IMR-90 (cell line): Measurements from ENCODE around the gene ATP1B3. TPM values are rescaled to one million over a fixed set of nuclear protein-coding genes. Genes with fewer than 3 reads are reported as not detected.

Source experiments
- ATAC-seq: fragments of 200-7000 bp; cut with Tn5 transposase; 2 replicates; pipeline ENCODE4 v1.9.1; 2020; ENCODE audit warnings: low read depth, mild to moderate bottlenecking, moderate library complexity
- BruUV-seq: library from RNA; stranded (reverse); fragments of 400-500 nt; replicated peaks from 2 replicates; lab custom pipeline; 2021; lab: Mats Ljungman, UMichigan
- CTCF ChIA-PET: fragments of 300-600 bp; formaldehyde crosslinking; extraction: SDS; loops from one replicate; lab custom pipeline; 2021; ENCODE audit warnings: antibody characterized with exemption; lab: Yijun Ruan, JAX
- POLR2A ChIA-PET: fragments of 300-600 bp; sonication (Branson Sonifier 250); formaldehyde crosslinking; loops from one replicate; lab custom pipeline; 2022; ENCODE audit warnings: antibody characterized with exemption; ENCODE audit not compliant: unreplicated experiment; lab: Charles Lee
- DNase-seq: peaks from one replicate; pipeline ENCODE4 v3.0.0; 2013
- H2AFZ ChIP-seq: replicated peaks from 2 replicates; pipeline ENCODE3; 2013; ENCODE audit warnings: low read length, mild to moderate bottlenecking; ENCODE audit not compliant: poor library complexity
- H2AK5ac ChIP-seq: 2 replicates; pipeline ENCODE4 v1.6.1; 2013; ENCODE audit warnings: low read depth, low read length, inconsistent platforms
- H2AK9ac ChIP-seq: replicated peaks from 2 replicates; pipeline ENCODE3; 2013; ENCODE audit warnings: mild to moderate bottlenecking, low read depth, low read length, moderate library complexity; ENCODE audit not compliant: poor library complexity
- H2BK120ac ChIP-seq: 2 replicates; pipeline ENCODE4 v1.6.1; 2013; ENCODE audit warnings: low read depth, low read length, inconsistent platforms
- H2BK15ac ChIP-seq: 3 replicates; pipeline ENCODE4 v1.6.1; 2013; ENCODE audit warnings: low read depth, low read length, inconsistent platforms
- H2BK20ac ChIP-seq: 2 replicates; pipeline ENCODE4 v1.6.1; 2013; ENCODE audit warnings: low read depth, mild to moderate bottlenecking, inconsistent platforms, low read length, moderate library complexity
- H2BK5ac ChIP-seq: 2 replicates; pipeline ENCODE4 v1.6.1; 2013; ENCODE audit warnings: mild to moderate bottlenecking, low read depth, low read length, inconsistent platforms; ENCODE audit not compliant: poor library complexity, severe bottlenecking
- H3K14ac ChIP-seq: replicated peaks from 2 replicates; pipeline ENCODE4 v1.6.1; 2013; ENCODE audit warnings: low read depth, low read length, inconsistent platforms
- H3K18ac ChIP-seq: 2 replicates; pipeline ENCODE4 v1.6.1; 2013; ENCODE audit warnings: low read depth, low read length, control low read depth
- H3K23ac ChIP-seq: 2 replicates; pipeline ENCODE4 v1.6.1; 2013; ENCODE audit warnings: low read depth, low read length, inconsistent platforms
- H3K27ac ChIP-seq: 2 replicates; pipeline ENCODE4 v1.5.1; 2013; ENCODE audit warnings: mild to moderate bottlenecking, control low read depth, low read length; ENCODE audit not compliant: insufficient read depth
- H3K27me3 ChIP-seq: 2 replicates; pipeline ENCODE4 v1.6.1; 2013; ENCODE audit warnings: low read length; ENCODE audit not compliant: control insufficient read depth, insufficient read depth
- H3K36me3 ChIP-seq: 2 replicates; pipeline ENCODE4 v1.6.1; 2013; ENCODE audit warnings: low read length, mixed read lengths; ENCODE audit not compliant: control insufficient read depth, insufficient read depth
- H3K4ac ChIP-seq: 2 replicates; pipeline ENCODE4 v1.6.1; 2013; ENCODE audit warnings: low read depth, low read length, inconsistent platforms
- H3K4me1 ChIP-seq: 2 replicates; pipeline ENCODE4 v1.6.1; 2013; ENCODE audit warnings: low read length, mixed read lengths; ENCODE audit not compliant: control insufficient read depth, insufficient read depth
- H3K4me2 ChIP-seq: 2 replicates; pipeline ENCODE4 v1.6.1; 2013; ENCODE audit warnings: low read depth, mild to moderate bottlenecking, control low read depth, low read length, moderate library complexity
- H3K4me3 ChIP-seq: 2 replicates; pipeline ENCODE4 v1.5.1; 2013; ENCODE audit warnings: low read depth, mild to moderate bottlenecking, control low read depth, low read length, moderate library complexity; ENCODE audit not compliant: insufficient read depth
- H3K56ac ChIP-seq: 2 replicates; pipeline ENCODE4 v1.6.1; 2013; ENCODE audit warnings: low read length, inconsistent platforms; ENCODE audit not compliant: insufficient read depth; ENCODE audit errors: extremely low read depth
- H3K79me1 ChIP-seq, 2 experiments: 2 replicates each; pipeline ENCODE4 v1.6.1; 2013; ENCODE audit warnings: low read length in 2 of 2, inconsistent platforms in 1 of 2, low read depth in 1 of 2
- H3K9ac ChIP-seq: 2 replicates; pipeline ENCODE4 v1.6.1; 2013; ENCODE audit warnings: low read depth, low read length, control low read depth
- H3K9me1 ChIP-seq: 2 replicates; pipeline ENCODE4 v1.6.1; 2013; ENCODE audit warnings: low read length, inconsistent platforms; ENCODE audit not compliant: insufficient read depth
- H3K9me3 ChIP-seq: 2 replicates; pipeline ENCODE4 v1.6.1; 2013; ENCODE audit warnings: low read length; ENCODE audit not compliant: control insufficient read depth, insufficient read depth
- H4K20me1 ChIP-seq: 2 replicates; pipeline ENCODE4 v1.6.1; 2013; ENCODE audit warnings: low read length, inconsistent platforms; ENCODE audit not compliant: insufficient read depth
- H4K5ac ChIP-seq: 2 replicates; pipeline ENCODE4 v1.6.1; 2013; ENCODE audit warnings: mild to moderate bottlenecking, low read depth, low read length, control low read depth
- H4K8ac ChIP-seq, 2 experiments: 2 replicates each; pipeline ENCODE4 v1.6.1; 2013; ENCODE audit warnings: low read depth in 2 of 2, low read length in 2 of 2, control low read depth in 1 of 2, inconsistent platforms in 1 of 2
- H4K91ac ChIP-seq: 2 replicates; pipeline ENCODE4 v1.6.1; 2013; ENCODE audit warnings: low read depth, low read length, inconsistent platforms; ENCODE audit not compliant: insufficient read depth
- BHLHE40 ChIP-seq: fragments of 150-350 bp; IDR thresholded peaks from 2 replicates; pipeline ENCODE4 v1.6.1; 2016; ENCODE audit warnings: mild to moderate bottlenecking, low read depth, low read length
- CEBPB ChIP-seq: IDR thresholded peaks from 2 replicates; pipeline ENCODE4 v1.6.1; 2012; ENCODE audit warnings: low read depth, low read length, improper control_type of control experiment
- CHD1 ChIP-seq: IDR thresholded peaks from 2 replicates; pipeline ENCODE4 v1.6.1; 2012; ENCODE audit warnings: low read depth, low read length, improper control_type of control experiment
- FOS ChIP-seq: fragments of 150-350 bp; IDR thresholded peaks from 2 replicates; pipeline ENCODE4 v1.6.1; 2016; ENCODE audit warnings: low read depth, low read length
- MAFK ChIP-seq: IDR thresholded peaks from 2 replicates; pipeline ENCODE4 v1.6.1; 2012; ENCODE audit warnings: low read depth, low read length, improper control_type of control experiment
- MAZ ChIP-seq: IDR thresholded peaks from 2 replicates; pipeline ENCODE4 v1.6.1; 2012; ENCODE audit warnings: low read depth, mild to moderate bottlenecking, low read length, improper control_type of control experiment, moderate library complexity, borderline replicate concordance
- MXI1 ChIP-seq: IDR thresholded peaks from 2 replicates; pipeline ENCODE4 v1.6.1; 2012; ENCODE audit warnings: low read depth, mild to moderate bottlenecking, low read length, moderate library complexity, borderline replicate concordance
- NFE2L2 ChIP-seq: fragments of 150-350 bp; IDR thresholded peaks from 2 replicates; pipeline ENCODE4 v1.6.1; 2016; ENCODE audit warnings: low read depth, mild to moderate bottlenecking, low read length
- POLR2A ChIP-seq: IDR thresholded peaks from 2 replicates; pipeline ENCODE4 v1.6.1; 2012; ENCODE audit warnings: mild to moderate bottlenecking, low read depth, low read length
- RAD21 ChIP-seq: IDR thresholded peaks from 2 replicates; pipeline ENCODE4 v1.6.1; 2012; ENCODE audit warnings: low read length, improper control_type of control experiment
- RCOR1 ChIP-seq: IDR thresholded peaks from 2 replicates; pipeline ENCODE4 v1.6.1; 2012; ENCODE audit warnings: mild to moderate bottlenecking, low read length, improper control_type of control experiment; ENCODE audit not compliant: insufficient replicate concordance
- RFX5 ChIP-seq: IDR thresholded peaks from 2 replicates; pipeline ENCODE4 v1.8.0; 2012; ENCODE audit warnings: low read depth, mild to moderate bottlenecking, low read length, moderate library complexity
- SMC3 ChIP-seq: fragments of 150-350 bp; IDR thresholded peaks from 2 replicates; pipeline ENCODE4 v1.6.1; 2016; ENCODE audit warnings: low read depth, mild to moderate bottlenecking, antibody characterized with exemption, low read length, moderate library complexity
- WGBS, 2 experiments: methylation state at CpG; one replicate each; pipeline versions ENCODE4 v1.1.5 to v1.1.7; 2013; ENCODE audit warnings: missing lambda C conversion rate in 2 of 2; ENCODE audit not compliant: insufficient read length in 1 of 2; ENCODE audit errors: extremely low coverage in 2 of 2; 5-methylcytosine and 5-hydroxymethylcytosine counted together
- dilution Hi-C: fragments of 300-500 bp; cut with HindIII; formaldehyde crosslinking; loops from one replicate; pipeline ENCODE4 v1.14.3; 2018; ENCODE audit warnings: low sequenced_read_pairs; ENCODE audit not compliant: unreplicated experiment
- in situ Hi-C: fragments of 300-500 bp; cut with MboI; formaldehyde crosslinking; loops from 3 replicates; pipeline ENCODE4 v1.14.3; 2019; ENCODE audit warnings: low sequenced_read_pairs, inconsistent platforms, mixed read lengths
- intact Hi-C: fragments of 100-400 bp; cut with micrococcal nuclease; formaldehyde crosslinking; loops from 2 replicates; pipeline ENCODE4 v1.10.0; 2022
- polyA plus RNA-seq, 3 experiments: library from polyadenylated mRNA; depleted of rRNA; stranded (reverse); fragments of >200 nt; gene quantifications; 2 replicates each; pipeline ENCODE4 v1.2.3, GENCODE V29; 2012; ENCODE audit warnings: low replicate concordance in 1 of 3
- total RNA-seq: library from RNA; depleted of rRNA; stranded (reverse); fragments of >200 nt; gene quantifications from 2 replicates; pipeline ENCODE4 v1.2.3, GENCODE V29; 2012
- TF ChIP-seq, protein P1 (sequence below): fragments of 150-350 bp; IDR thresholded peaks from 2 replicates; pipeline ENCODE4 v1.6.1; 2016; ENCODE audit warnings: low read depth, mild to moderate bottlenecking, low read length, moderate library complexity, borderline replicate concordance
- TF ChIP-seq, protein P2 (sequence below): conservative IDR thresholded peaks from 2 replicates; pipeline ENCODE4 v1.5.1; 2012; ENCODE audit warnings: mild to moderate bottlenecking, low read depth, low read length, improper control_type of control experiment
- TF ChIP-seq, protein P3 (sequence below): fragments of 150-350 bp; IDR thresholded peaks from 2 replicates; pipeline ENCODE4 v1.6.1; 2017; ENCODE audit warnings: mild to moderate bottlenecking, antibody characterized with exemption, low read length, low read depth

The ATP1B3 gene
- total and polyA plus RNA-seq, 2 of the 4 experiments (the other 2 are of a cell fraction): 64.3 to 126 TPM

DNA sequence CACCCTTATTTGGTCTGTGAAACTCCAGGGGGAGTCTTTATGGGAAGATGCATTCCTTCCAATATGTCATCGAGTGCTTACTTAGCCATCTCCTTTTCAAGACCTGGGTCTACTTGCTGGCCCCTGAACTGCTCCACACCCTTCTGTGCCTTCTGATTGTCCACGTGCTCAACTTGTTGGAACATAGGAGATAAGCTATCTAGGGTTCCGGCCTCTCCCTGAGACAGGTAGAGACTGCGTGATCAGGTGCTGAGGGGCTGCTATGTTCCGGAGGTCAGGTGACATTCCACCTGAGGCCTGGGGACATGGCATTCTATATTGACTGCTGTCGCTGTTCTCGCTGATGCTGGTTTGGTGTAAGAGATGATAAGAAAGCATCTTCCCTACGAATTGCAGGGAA lies 65.6 kb downstream of the ATP1B3 start:
- no peak overlapping the region for H3K4me2 ChIP-seq
- H3K14ac ChIP-seq: no peak overlapping the region
- H2BK15ac ChIP-seq: no peak overlapping the region
- 80% methylated on average over 1 of the region's 8 CpGs; no CpG with 5 or more reads in 1 of the 2 experiments for WGBS, 2 experiments
- no peak overlapping the region for H2BK20ac ChIP-seq
- H3K56ac ChIP-seq: no peak overlapping the region
- intact Hi-C loops (no loop called here), dilution Hi-C loops (no loop called here), in situ Hi-C loops (no loop called here)
- no peak overlapping the region for H3K4ac ChIP-seq
- no peak overlapping the region for H2BK5ac ChIP-seq
- H4K91ac ChIP-seq: no peak overlapping the region
- H3K4me3 ChIP-seq: no peak overlapping the region
- H3K27me3 ChIP-seq: no peaks in the 10 kb centered on the region
- no peaks in the 10 kb centered on the region for H4K20me1 ChIP-seq
- DNase-seq: no peak
- no peak for ATAC-seq
- POLR2A ChIA-PET: no interaction called here
- no peak overlapping the region for H3K9ac ChIP-seq
- no peak overlapping the region for H4K5ac ChIP-seq
- H4K8ac ChIP-seq: no peak overlapping the region
- no peaks in the 10 kb centered on the region for H3K9me1 ChIP-seq
- no peak overlapping the region for H2AFZ ChIP-seq
- H3K23ac ChIP-seq: no peak overlapping the region
- H3K36me3 ChIP-seq: 0 out of 2 replicates have a peak, but pooled peaks cover 2% of the 10 kb centered on the region
- H3K79me1 ChIP-seq: no peaks in the 10 kb centered on the region
- TF ChIP-seq NFE2L2 (no peak), CEBPB (no peak), BHLHE40 (no peak), RCOR1 (no peak), SMC3 (no peak), FOS (no peak), MXI1 (no peak), MAFK (no peak), RAD21 (no peak), RFX5 (no peak), CHD1 (no peak), POLR2A (no peak), MAZ (no peak)
- TF ChIP-seq, protein P1, sequence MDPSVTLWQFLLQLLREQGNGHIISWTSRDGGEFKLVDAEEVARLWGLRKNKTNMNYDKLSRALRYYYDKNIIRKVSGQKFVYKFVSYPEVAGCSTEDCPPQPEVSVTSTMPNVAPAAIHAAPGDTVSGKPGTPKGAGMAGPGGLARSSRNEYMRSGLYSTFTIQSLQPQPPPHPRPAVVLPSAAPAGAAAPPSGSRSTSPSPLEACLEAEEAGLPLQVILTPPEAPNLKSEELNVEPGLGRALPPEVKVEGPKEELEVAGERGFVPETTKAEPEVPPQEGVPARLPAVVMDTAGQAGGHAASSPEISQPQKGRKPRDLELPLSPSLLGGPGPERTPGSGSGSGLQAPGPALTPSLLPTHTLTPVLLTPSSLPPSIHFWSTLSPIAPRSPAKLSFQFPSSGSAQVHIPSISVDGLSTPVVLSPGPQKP: no peak
- TF ChIP-seq, protein P2, sequence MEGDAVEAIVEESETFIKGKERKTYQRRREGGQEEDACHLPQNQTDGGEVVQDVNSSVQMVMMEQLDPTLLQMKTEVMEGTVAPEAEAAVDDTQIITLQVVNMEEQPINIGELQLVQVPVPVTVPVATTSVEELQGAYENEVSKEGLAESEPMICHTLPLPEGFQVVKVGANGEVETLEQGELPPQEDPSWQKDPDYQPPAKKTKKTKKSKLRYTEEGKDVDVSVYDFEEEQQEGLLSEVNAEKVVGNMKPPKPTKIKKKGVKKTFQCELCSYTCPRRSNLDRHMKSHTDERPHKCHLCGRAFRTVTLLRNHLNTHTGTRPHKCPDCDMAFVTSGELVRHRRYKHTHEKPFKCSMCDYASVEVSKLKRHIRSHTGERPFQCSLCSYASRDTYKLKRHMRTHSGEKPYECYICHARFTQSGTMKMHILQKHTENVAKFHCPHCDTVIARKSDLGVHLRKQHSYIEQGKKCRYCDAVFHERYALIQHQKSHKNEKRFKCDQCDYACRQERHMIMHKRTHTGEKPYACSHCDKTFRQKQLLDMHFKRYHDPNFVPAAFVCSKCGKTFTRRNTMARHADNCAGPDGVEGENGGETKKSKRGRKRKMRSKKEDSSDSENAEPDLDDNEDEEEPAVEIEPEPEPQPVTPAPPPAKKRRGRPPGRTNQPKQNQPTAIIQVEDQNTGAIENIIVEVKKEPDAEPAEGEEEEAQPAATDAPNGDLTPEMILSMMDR: no peak
- TF ChIP-seq, protein P3, sequence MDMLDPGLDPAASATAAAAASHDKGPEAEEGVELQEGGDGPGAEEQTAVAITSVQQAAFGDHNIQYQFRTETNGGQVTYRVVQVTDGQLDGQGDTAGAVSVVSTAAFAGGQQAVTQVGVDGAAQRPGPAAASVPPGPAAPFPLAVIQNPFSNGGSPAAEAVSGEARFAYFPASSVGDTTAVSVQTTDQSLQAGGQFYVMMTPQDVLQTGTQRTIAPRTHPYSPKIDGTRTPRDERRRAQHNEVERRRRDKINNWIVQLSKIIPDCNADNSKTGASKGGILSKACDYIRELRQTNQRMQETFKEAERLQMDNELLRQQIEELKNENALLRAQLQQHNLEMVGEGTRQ: no peak
- H3K27ac ChIP-seq: no peak overlapping the region
- H2AK5ac ChIP-seq: no peak overlapping the region; the same call in 1 of the 2 replicates
- no peaks in the 10 kb centered on the region for H3K9me3 ChIP-seq
- CTCF ChIA-PET: no interaction called here
- H2AK9ac ChIP-seq: no peak overlapping the region
- peaks cover 6% of the 10 kb centered on the region for H3K4me1 ChIP-seq
- BruUV-seq: no TSS peak
- no peak overlapping the region for H2BK120ac ChIP-seq
- H3K18ac ChIP-seq: no peak overlapping the region
